LNCAP (cell line): ENCODE measurements around the gene SPTLC2.

Experiments
- CTCF ChIP-seq: fragments of 450-650 bp; IDR thresholded peaks from 2 replicates; pipeline ENCODE4 v1.5.1; 2017; ENCODE audit warnings: mild to moderate bottlenecking

The SPTLC2 gene

GRCh38 chr14:77470224-77470870, 146.1 kb downstream of the SPTLC2 start:
- no peak for TF ChIP-seq CTCF

GRCh38 chr14:77469539-77469938, 146.9 kb downstream of the SPTLC2 start:
- no peak for TF ChIP-seq CTCF

DNA sequence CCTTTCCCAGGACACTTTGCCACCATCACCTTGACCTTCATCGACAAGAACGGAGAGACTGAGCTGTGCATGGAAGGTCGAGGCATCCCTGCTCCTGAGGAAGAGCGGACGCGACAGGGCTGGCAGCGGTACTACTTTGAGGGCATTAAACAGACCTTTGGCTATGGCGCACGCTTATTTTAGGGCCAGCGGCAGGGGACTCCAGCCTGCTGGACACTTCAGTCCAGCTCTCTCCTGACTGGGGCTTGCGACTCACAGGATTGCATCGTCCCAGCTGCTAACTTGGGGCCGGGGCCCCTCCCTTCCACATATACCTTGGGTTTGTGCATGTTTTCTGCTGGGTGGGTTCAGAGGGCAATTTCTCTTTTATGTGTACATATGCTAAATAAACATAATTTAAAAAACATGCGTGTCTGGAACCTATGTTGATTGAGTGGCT, 147.4 kb downstream of the SPTLC2 start:
- no peak for TF ChIP-seq CTCF

- no peak for TF ChIP-seq CTCF
Observed at GRCh38 chr14:77467801-77468200, 148.6 kb downstream of the SPTLC2 start.

DNA sequence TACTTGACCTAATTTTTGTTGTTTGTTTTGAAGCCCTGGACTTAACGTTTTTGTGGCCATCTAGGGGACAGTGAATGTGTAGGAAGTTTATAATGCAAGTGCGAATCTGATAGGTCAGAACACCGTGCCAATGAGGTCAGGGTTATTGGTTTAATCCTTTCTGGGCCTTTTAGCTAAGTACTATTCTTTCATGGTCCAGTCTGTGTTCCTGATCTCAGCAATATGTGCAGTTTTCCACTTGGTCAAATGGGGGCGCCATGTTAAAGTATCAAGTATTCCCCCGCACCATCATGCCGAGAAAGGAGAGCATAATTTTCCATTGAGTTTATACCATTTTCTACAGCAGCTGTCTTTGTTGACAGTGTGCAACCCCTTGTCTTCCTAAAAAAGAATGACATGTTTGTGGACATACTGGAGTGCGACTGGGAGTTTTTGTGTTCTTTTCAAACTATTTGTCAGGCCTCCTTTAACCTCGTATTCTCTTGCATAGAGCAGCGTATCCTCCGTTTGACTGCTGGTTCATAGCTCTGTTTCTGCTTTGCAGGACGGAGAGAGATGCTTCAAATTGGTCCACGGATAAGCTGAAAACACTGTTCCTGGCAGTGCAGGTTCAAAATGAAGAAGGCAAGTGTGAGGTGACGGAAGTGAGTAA, 157.2 kb downstream of the SPTLC2 start:
- TF ChIP-seq CTCF, result peak; percentile 74

DNA sequence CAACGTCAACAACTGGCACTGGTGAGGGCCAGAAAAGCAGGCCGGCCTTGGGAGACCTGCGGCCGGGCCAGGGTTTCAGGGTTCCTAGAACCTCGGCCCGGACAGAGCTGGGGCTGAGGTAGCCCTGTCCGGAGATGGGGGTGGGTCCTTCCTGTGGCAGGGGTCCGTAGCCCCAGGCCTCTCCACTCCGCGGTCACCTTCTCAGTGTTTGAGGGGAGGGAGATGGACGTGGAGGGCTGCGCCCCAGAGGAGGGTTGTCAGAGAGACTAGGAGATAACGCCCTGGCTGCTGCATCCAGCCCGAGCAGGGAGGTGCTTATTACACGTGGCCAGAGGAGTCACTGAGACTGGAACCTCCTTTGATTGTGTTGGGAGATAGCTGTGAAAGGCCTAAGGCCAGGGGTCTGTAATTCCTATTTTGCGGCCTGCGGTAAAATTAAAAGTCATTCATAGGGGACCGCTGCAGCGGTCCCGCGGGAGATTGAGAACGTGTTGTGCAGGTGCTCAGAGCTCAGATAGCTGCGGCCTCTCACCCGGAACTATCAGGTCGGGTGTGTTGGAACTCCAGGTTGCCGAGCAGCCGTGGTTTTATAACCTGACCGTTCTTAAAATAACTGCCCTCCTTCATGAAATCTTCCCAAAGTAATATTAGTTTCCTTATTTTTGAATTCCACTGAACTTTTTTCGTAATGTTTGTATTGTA, 158.0 kb downstream of the SPTLC2 start:
- no peak for TF ChIP-seq CTCF

DNA sequence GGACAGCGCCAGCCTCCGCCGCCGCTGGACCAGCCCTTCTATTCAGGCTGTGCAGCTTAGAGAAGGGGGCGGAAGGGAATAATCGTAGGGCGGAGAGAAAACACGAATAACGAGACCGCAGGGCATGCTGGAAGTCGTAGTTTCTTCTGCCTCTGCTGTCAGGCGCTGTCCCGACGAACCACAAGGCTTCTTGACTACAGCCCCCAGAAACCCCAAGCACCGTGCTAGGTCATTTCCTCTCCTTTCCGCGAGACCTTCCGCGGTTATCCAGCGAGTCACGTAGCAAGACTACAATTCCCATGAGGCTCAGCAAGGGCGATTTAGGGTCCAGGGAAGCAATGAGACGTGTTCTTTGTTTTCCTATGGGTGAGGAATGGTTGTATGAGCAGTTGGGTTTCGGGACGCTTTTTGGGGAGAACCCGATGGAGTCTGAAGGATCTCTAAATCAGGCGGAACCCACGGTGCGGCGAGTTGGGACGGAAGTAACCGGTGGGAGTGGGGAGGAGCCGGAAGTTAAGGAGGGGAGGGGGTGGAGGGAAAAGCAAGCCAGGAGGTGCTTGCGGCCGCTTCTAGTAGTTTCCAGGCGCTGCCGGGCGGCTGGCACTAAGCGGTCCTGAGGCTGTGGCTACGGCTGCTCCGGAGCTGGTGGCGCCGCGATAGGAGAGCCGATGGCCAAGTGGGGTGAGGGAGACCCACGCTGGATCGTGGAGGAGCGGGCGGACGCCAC, 158.8 kb downstream of the SPTLC2 start, which contains the start of the genes AHSA1 and VIPAS39:
AHSA1 (plus strand) TSS at position 572 of the 727 bp plus-strand sequence; CDS start at position 669, 97 bp downstream.
VIPAS39 (minus strand) TSS at position 80 of the 727 bp plus-strand sequence. CDS start 3,499 bp downstream, outside the sequence.
- TF ChIP-seq CTCF, result no peak
